OCI-LY7 (cell line): ENCODE results near the gene GPBAR1. TPM values are rescaled to one million over a fixed set of nuclear protein-coding genes. Genes with fewer than 3 reads are reported as not detected.

Experiments used
- BruUV-seq: library from RNA; stranded (reverse); fragments of 400-500 nt; replicated peaks from 2 replicates; lab custom pipeline; 2021; lab: Mats Ljungman, UMichigan
- CTCF ChIA-PET: fragments of 300-600 bp; sonication (Branson Sonifier 250); formaldehyde crosslinking; loops from one replicate; lab custom pipeline; 2022; ENCODE audit warnings: antibody characterized with exemption; ENCODE audit not compliant: unreplicated experiment; lab: Charles Lee
- POLR2A ChIA-PET: fragments of 300-600 bp; sonication (Branson Sonifier 250); formaldehyde crosslinking; loops from one replicate; lab custom pipeline; 2022; ENCODE audit warnings: antibody characterized with exemption; lab: Charles Lee
- DNase-seq: peaks from one replicate; pipeline ENCODE4 v3.0.0-alpha.2; 2015; ENCODE audit warnings: low spot score
- H2AFZ ChIP-seq: fragments of 200-600 bp; sonication (generic), shearing (Covaris generic); 2 replicates; pipeline ENCODE4 v1.6.1; 2014; ENCODE audit warnings: mild to moderate bottlenecking, antibody characterized with exemption, low read length, moderate library complexity
- H3K27ac ChIP-seq: fragments of 200-600 bp; sonication (generic); 2 replicates; pipeline ENCODE4 v1.5.1; 2014; ENCODE audit warnings: mixed run types, low read depth, mild to moderate bottlenecking, moderate library complexity, low read length, inconsistent platforms; ENCODE audit not compliant: poor library complexity, severe bottlenecking
- H3K36me3 ChIP-seq: fragments of 200-600 bp; sonication (generic); 2 replicates; pipeline ENCODE4 v1.6.1; 2014; ENCODE audit warnings: mild to moderate bottlenecking, antibody characterized with exemption, low read length, moderate library complexity, mixed read lengths; ENCODE audit not compliant: insufficient read depth
- H3K4me1 ChIP-seq: fragments of 200-600 bp; sonication (generic); 2 replicates; pipeline ENCODE4 v1.5.1; 2014; ENCODE audit warnings: mild to moderate bottlenecking, low read length; ENCODE audit not compliant: insufficient read depth, poor library complexity, severe bottlenecking
- H3K4me2 ChIP-seq: fragments of 200-600 bp; sonication (generic); 2 replicates; pipeline ENCODE4 v1.6.1; 2014; ENCODE audit warnings: mild to moderate bottlenecking, low read length
- H3K4me3 ChIP-seq: fragments of 200-600 bp; sonication (generic); 2 replicates; pipeline ENCODE4 v1.5.1; 2014; ENCODE audit warnings: mild to moderate bottlenecking, low read depth, low read length; ENCODE audit not compliant: poor library complexity, severe bottlenecking
- H3K79me2 ChIP-seq: fragments of 200-600 bp; sonication (generic); 2 replicates; pipeline ENCODE4 v1.6.1; 2016; ENCODE audit warnings: low read depth, mild to moderate bottlenecking, low read length, moderate library complexity, mixed read lengths; ENCODE audit not compliant: insufficient read depth
- H3K9me2 ChIP-seq: fragments of 200-600 bp; sonication (generic); 2 replicates; pipeline ENCODE4 v1.6.1; 2016; ENCODE audit warnings: mild to moderate bottlenecking, low read length, mixed read lengths; ENCODE audit not compliant: insufficient read depth
- H3K9me3 ChIP-seq: fragments of 200-600 bp; sonication (generic); 2 replicates; pipeline ENCODE4 v1.6.1; 2014; ENCODE audit warnings: mild to moderate bottlenecking, mixed run types, low read length, mixed read lengths
- H4K20me1 ChIP-seq: fragments of 200-600 bp; sonication (generic); 2 replicates; pipeline ENCODE4 v1.6.1; 2014; ENCODE audit warnings: mild to moderate bottlenecking, antibody characterized with exemption, low read length, moderate library complexity, mixed read lengths; ENCODE audit not compliant: insufficient read depth
- EZH2phosphoT487 ChIP-seq: fragments of 200-600 bp; sonication (generic); IDR thresholded peaks from 2 replicates; pipeline ENCODE4 v1.6.1; 2018; ENCODE audit warnings: low read depth, borderline replicate concordance, mild to moderate bottlenecking, mixed run types, antibody characterized with exemption, low read length, moderate library complexity, mixed read lengths
- intact Hi-C: fragments of 100-400 bp; cut with micrococcal nuclease; formaldehyde crosslinking; loops from one replicate; pipeline ENCODE4 v1.10.0; 2022; ENCODE audit not compliant: unreplicated experiment
- total RNA-seq, 2 experiments: library from RNA; depleted of rRNA in 1 of 2; stranded (reverse); fragments of >200 nt in 1 of 2; shearing (Covaris generic) in 1 of 2; gene quantifications; 2 replicates each; pipeline ENCODE4 v1.2.3, GENCODE V29; 2014 to 2022
- TF ChIP-seq, protein P1 (sequence below): fragments of 200-600 bp; sonication (generic); conservative IDR thresholded peaks from 2 replicates; pipeline ENCODE4 v1.5.1; 2014; ENCODE audit warnings: mild to moderate bottlenecking, antibody characterized with exemption, low read length, moderate library complexity, mixed read lengths

GPBAR1 gene
- total RNA-seq, 2 experiments from 2014 or later, result 0.22 to 0.40 TPM

DNA sequence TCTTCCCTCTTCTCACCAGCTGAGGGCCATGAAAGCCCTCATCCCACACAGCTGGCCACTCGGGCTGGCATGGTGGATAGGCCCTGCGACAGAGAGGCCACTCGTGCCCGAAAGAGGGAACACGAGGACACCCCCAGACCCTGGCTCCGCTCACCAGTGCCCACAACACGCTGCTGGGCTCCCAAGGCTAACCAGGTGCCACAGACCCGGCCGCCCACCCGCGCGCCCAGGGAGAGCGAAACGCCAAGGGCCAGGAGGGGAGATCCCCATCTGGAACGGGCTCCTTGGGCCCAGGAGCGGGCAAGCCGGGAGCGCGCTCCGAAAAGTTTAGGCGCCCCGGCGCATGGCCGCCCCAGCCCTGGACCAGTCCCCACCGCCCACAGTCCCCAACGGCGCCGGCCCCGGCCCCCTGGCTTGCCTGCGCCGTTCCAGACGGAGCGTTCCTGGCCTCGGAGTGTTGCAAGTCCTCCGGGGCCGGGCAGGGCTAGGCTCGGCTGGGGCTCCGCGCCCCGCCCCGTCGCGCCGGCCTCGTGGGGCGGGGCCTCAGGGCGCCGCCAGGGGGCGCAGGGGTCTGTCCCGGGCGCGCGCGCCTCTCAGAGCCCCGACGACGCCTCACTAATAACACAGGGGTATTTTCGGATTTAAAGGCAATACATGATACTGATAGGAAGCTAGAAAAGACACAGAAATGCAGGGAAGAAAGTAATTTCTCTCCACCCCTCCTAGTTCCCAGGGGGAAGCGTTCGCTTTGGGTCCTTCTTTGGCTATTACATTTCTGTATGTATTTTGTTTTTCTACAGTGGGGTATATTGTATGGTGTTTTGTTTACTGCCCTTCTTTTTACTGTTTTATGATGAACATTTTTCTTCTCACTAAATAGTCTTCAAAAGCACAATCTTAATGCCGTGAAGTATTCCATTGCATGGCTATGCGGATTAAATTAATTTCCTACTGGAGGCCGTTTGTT lies 31.5 kb downstream of the GPBAR1 start, which contains the start of gene TMBIM1:
Gene TMBIM1, minus strand, starts transcription at position 456 of the 967 bp plus-strand sequence. CDS start 10,362 bp downstream, outside the sequence.
- H3K4me1 ChIP-seq, result peaks cover 66% of the 10 kb centered on the region
- H2AFZ ChIP-seq, result peak within 1 kb of the TSS; percentile 74; the same call in 1 of the 2 replicates
- DNase-seq, result peak; percentile 86
- TF ChIP-seq, protein P1, sequence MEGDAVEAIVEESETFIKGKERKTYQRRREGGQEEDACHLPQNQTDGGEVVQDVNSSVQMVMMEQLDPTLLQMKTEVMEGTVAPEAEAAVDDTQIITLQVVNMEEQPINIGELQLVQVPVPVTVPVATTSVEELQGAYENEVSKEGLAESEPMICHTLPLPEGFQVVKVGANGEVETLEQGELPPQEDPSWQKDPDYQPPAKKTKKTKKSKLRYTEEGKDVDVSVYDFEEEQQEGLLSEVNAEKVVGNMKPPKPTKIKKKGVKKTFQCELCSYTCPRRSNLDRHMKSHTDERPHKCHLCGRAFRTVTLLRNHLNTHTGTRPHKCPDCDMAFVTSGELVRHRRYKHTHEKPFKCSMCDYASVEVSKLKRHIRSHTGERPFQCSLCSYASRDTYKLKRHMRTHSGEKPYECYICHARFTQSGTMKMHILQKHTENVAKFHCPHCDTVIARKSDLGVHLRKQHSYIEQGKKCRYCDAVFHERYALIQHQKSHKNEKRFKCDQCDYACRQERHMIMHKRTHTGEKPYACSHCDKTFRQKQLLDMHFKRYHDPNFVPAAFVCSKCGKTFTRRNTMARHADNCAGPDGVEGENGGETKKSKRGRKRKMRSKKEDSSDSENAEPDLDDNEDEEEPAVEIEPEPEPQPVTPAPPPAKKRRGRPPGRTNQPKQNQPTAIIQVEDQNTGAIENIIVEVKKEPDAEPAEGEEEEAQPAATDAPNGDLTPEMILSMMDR, result peak; percentile 93
- TF ChIP-seq EZH2phosphoT487, result no peak
- no peaks in the 10 kb centered on the region for H3K9me3 ChIP-seq
- no peaks in the 10 kb centered on the region for H4K20me1 ChIP-seq
- H3K9me2 ChIP-seq, result no peaks in the 10 kb centered on the region
- CTCF ChIA-PET, result interaction anchor here (1.0 to 3.3 kb wide), 3 partner anchors 20 to 72 kb away, joined by 5 to 17 read pairs (median 14); partner anchors contain the start of gene CATIP
- intact Hi-C loops, result loop anchor here (1.0 to 5.0 kb wide), 2 partner anchors 104 to 175 kb away; no protein-coding TSS in a partner anchor
- POLR2A ChIA-PET, result interaction anchor here (0.5 to 2.6 kb wide), 9 partner anchors 14 to 108 kb away, joined by 3 to 24 read pairs (median 4); partner anchors contain the start of genes AAMP, CTDSP1 and PNKD
- H3K4me3 ChIP-seq, result peak within 1 kb of the TSS; percentile 89
- H3K79me2 ChIP-seq, result peaks cover 35% of the 10 kb centered on the region
- peak within 1 kb of the TSS; percentile 94 for H3K4me2 ChIP-seq
- no peaks in the 10 kb centered on the region for H3K36me3 ChIP-seq
- H3K27ac ChIP-seq, result peak within 1 kb of the TSS; percentile 91
- no TSS peak for BruUV-seq

DNA sequence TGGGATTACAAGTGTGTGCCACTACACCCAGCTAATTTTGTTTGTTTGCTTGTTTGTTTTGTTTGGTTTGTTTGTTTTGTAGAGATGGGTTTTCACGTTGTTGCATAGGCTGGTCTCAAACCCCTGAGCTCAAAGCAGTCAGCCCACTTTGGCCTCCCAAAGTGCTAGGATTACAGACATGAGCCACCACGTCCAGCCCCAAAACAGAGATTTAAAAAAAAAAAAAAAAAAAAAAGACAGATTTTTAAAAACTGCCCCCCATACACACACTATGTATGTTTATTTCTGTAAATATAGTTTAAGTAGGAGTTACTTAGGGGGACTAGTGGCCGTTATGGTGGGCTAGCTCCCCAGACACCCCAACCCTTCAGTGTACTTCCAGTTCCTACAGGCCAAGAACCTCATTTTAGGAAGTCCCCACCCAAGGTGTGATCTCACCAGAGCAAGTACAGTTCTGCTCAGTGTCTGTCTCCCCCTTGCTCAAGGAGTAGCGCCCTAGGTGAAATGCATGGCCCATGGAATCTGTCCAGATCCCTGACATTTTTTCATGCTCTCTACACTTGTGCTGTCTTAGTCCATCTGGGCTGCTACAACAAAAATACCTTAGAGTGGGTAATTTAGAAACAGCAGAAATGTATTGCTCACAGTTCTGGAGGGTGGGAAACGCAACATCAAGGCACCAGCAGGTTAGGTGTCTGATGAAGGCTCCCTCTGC lies 33.1 kb downstream of the GPBAR1 start:
- H3K9me3 ChIP-seq, result no peaks in the 10 kb centered on the region
- peaks cover 22% of the 10 kb centered on the region for H3K79me2 ChIP-seq
- ChIA-PET POLR2A (interaction anchor here (0.7 to 1.4 kb wide), 7 partner anchors 9 to 378 kb away, joined by 3 to 6 read pairs (median 3); partner anchors contain the start of genes AAMP, CTDSP1, PNKD and RNF25), CTCF (interaction anchor here (0.8 kb wide), 1 partner anchor 9 kb away, joined by 3 read pairs; no protein-coding TSS in a partner anchor)
- no peaks in the 10 kb centered on the region for H3K9me2 ChIP-seq
- H3K36me3 ChIP-seq, result no peaks in the 10 kb centered on the region
- 0 out of 2 replicates have a peak overlapping the region, but pooled peaks have one; percentile 63 for H3K4me2 ChIP-seq
- no peak overlapping the region for H3K4me3 ChIP-seq
- H2AFZ ChIP-seq, result no peak overlapping the region; the same call in 1 of the 2 replicates
- peaks cover 65% of the 10 kb centered on the region for H3K4me1 ChIP-seq
- DNase-seq, result no peak
- H3K27ac ChIP-seq, result no peak overlapping the region
- no TSS peak for BruUV-seq
- TF ChIP-seq, protein P1, result no peak
- intact Hi-C loops, result loop anchor here (5.0 kb wide), 1 partner anchor 173 kb away; no protein-coding TSS in a partner anchor
- H4K20me1 ChIP-seq, result no peaks in the 10 kb centered on the region
